ENCODE data around the gene PLEKHA6.

PLEKHA6 gene

DNA sequence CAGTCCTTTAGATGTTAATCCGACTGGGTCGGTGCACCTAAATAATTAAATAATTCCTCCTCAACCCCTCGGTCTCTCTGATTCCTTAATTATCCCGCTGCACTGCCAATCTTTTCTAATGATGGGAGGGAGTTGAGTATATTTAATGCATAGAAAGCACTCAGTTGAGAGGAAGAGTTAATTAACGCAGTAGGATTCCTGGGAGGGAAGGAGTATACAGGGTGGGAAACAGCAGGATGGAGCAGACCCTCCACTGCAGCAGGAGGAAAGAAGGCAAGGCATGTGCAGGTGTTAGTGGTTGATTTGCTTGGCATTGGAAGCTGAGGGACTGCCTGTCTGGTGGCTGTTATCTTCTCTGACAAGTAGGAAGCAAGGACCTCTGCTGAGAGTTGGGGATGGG lies 183.7 kb downstream of the PLEKHA6 start:
- peaks cover 2% of the 10 kb centered on the region for H3K36me3 Mint-ChIP-seq
- H3K27ac Mint-ChIP-seq = no peak overlapping the region
- H3K4me1 Mint-ChIP-seq = no peaks in the 10 kb centered on the region
- peaks cover 6% of the 10 kb centered on the region for H3K9me3 Mint-ChIP-seq
- DNase-seq (ENCODE audit: low spot score in 2 of 2) = no peak
- ATAC-seq (ENCODE audit: low read depth) = no peak
- H3K4me3 Mint-ChIP-seq = no peak overlapping the region
- H3K27me3 Mint-ChIP-seq = peaks cover 7% of the 10 kb centered on the region

DNA sequence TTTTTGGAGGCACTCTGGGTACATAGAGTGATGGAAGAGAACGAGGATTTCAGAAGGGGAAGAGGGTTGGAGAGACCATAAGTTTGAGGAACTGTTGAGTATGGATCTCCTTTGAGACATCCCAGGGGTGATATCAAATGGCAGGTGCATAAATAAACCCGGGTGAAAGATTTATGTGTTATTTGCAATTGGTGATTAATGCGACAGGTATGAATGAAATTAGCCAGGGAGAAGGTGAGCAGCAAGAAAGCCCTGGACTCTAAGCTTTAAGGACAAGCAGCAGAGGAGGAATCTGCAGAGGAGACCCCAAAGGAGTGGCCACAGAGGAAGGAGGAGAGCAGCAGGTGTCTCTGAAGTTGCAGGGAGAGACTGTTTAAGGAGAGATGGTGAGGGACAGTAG lies 184.8 kb downstream of the PLEKHA6 start:
- no peaks in the 10 kb centered on the region for H3K4me1 Mint-ChIP-seq
- H3K27ac Mint-ChIP-seq = no peak overlapping the region
- DNase-seq (ENCODE audit: low spot score in 2 of 2) = no peak
- peaks cover 7% of the 10 kb centered on the region for H3K9me3 Mint-ChIP-seq
- ATAC-seq (ENCODE audit: low read depth) = no peak
- peaks cover 2% of the 10 kb centered on the region for H3K36me3 Mint-ChIP-seq
- peaks cover 7% of the 10 kb centered on the region for H3K27me3 Mint-ChIP-seq
- no peak overlapping the region for H3K4me3 Mint-ChIP-seq

DNA sequence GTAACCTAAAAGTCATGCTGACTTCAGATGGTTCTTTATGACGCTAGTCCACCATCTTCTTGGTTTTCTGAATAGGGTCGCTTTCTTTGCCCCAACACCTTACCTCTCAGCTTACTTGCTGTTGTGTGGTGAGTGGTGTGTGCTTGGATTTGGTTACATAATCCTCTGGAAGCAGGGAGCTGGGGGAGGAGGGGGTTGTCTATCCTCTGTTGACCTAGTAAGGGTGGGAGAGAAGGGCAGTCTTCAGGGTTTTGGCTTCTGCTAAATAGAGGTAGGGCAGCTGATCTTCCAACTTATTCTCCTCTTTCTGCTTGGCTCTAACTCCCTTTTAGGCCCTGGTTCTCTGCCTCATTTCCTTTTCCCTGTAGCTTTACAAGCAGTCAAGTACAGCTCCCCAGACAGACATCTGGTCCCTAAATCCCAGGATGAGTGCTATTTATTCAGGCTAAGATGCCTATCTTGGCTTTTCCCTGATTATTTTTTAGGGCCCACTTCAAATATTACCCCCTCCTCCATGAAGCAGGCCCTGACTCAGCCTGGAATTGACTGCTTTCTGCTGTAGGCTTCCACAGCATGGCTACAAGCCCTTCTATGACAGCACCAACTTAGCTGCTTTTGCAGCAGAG lies 187.2 kb downstream of the PLEKHA6 start:
- H3K4me3 Mint-ChIP-seq = no peak overlapping the region
- H3K36me3 Mint-ChIP-seq = peaks cover 2% of the 10 kb centered on the region
- DNase-seq (ENCODE audit: low spot score in 2 of 2) (no peak), ATAC-seq (ENCODE audit: low read depth) (no peak)
- no peak overlapping the region for H3K27ac Mint-ChIP-seq
- H3K27me3 Mint-ChIP-seq = peaks cover 7% of the 10 kb centered on the region
- H3K4me1 Mint-ChIP-seq = no peaks in the 10 kb centered on the region
- peaks cover 8% of the 10 kb centered on the region for H3K9me3 Mint-ChIP-seq

DNA sequence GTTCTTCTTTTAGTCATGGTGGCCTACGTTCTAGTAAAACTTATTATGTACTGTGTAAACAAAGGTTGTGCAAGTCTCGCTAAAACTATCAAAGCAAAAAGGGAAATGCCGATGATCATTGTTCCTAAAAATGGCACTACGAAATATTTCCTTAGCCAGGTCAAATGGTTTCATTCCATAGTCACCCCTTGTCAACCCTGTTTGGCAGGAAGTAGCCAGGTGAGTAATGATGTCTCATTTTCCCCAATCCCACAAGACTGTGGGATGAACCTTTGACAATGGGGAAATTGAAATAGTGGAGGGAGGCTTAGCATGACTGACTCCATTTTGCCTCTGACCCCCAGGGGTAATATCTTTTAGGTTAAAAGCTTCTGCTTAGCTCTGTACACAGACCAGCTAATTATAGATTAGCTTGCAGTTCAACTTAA lies 188.0 kb downstream of the PLEKHA6 start:
- peaks cover 11% of the 10 kb centered on the region for H3K9me3 Mint-ChIP-seq
- no peak overlapping the region for H3K27ac Mint-ChIP-seq
- no peak overlapping the region for H3K4me3 Mint-ChIP-seq
- peaks cover 9% of the 10 kb centered on the region for H3K27me3 Mint-ChIP-seq
- peaks cover 2% of the 10 kb centered on the region for H3K36me3 Mint-ChIP-seq
- no peaks in the 10 kb centered on the region for H3K4me1 Mint-ChIP-seq
- ATAC-seq (ENCODE audit: low read depth) (no peak), DNase-seq (ENCODE audit: low spot score in 2 of 2) (no peak)

DNA sequence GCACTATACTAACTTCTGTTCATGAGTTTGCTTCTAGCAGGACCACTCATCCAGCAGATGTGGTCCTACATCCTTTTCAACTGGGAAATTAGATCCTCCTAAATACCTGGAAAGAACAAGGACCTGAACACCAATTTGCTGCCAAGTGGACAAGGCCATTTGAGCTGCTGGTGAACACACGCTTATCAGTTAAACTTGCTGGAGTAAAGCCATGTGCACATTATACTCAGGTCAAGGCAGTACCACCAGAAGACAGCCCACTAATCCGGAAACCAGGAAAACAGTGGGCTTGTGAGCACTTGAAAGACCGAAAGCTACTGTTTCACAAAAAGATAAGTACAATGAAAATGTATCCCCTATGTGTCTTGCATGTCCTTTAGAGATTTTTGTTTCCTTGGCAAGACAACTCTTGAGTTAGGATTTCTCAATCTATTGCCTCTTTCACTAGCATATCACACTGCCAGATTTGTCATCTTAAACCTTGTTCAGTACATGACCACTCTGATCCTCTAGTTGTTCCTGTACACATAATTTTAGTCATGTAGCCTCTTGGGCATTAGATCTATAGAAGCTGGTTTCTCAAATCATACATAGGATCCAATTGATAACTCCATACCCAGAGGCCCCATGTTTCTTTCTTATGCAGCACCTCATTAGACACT lies 189.1 kb downstream of the PLEKHA6 start:
- H3K27ac Mint-ChIP-seq = no peak overlapping the region
- H3K4me3 Mint-ChIP-seq = no peak overlapping the region
- peaks cover 2% of the 10 kb centered on the region for H3K36me3 Mint-ChIP-seq
- peaks cover 11% of the 10 kb centered on the region for H3K9me3 Mint-ChIP-seq
- ATAC-seq (ENCODE audit: low read depth) = no peak
- peaks cover 12% of the 10 kb centered on the region for H3K27me3 Mint-ChIP-seq
- H3K4me1 Mint-ChIP-seq = no peaks in the 10 kb centered on the region
- DNase-seq (ENCODE audit: low spot score in 2 of 2) = no peak

DNA sequence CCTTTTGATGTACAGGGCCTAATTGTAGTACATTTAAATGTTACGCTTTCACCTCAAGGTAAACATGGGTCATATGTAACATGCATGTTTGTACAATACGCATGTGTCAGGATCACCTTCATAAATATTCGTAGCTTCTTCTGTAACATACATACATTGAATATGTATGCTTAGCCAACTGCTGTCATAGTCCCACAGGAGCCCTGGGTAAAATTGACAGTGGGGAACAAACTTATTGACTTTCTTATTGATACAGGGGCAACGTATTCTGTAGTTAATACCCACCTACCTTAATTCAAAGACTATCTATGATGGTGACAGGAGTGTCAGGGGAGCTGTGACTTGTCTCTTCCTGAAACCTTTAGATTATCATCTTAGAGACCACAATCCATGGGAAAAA lies 189.9 kb downstream of the PLEKHA6 start:
- Mint-ChIP-seq H3K4me1 (no peaks in the 10 kb centered on the region), H3K27me3 (peaks cover 12% of the 10 kb centered on the region), H3K4me3 (no peak overlapping the region), H3K36me3 (peaks cover 2% of the 10 kb centered on the region), H3K9me3 (peaks cover 11% of the 10 kb centered on the region), H3K27ac (no peak overlapping the region)
- ATAC-seq (ENCODE audit: low read depth) (no peak), DNase-seq (ENCODE audit: low spot score in 2 of 2) (no peak)

All from memory B cell (primary cell).